T-helper 2 cell treated with Interferon-gamma antibody and Interleukin-4, amounts not matched to agents 100 ng/mL and 5 ng/mL, for 36 hours (primary cell): ENCODE measurements around the gene PDE4D. TPM values are rescaled to one million over a fixed set of nuclear protein-coding genes. Genes with fewer than 3 reads are reported as not detected.

Experiments
- intact Hi-C: fragments of 100-400 bp; cut with micrococcal nuclease; formaldehyde crosslinking; loops from one replicate; pipeline ENCODE4 v1.15.1; 2023
- total RNA-seq: library from RNA; stranded (reverse); gene quantifications from 2 replicates; pipeline ENCODE4 v1.2.3, GENCODE V29; 2022

PDE4D gene
- total RNA-seq, 1 donor from 2014 or later: 60.2 TPM

- intact Hi-C loops: no loop called here
These were observed 53.3 kb downstream of the PDE4D start for GRCh38 chr5:59840200-59840601.

- intact Hi-C loops: no loop called here
These were observed 54.5 kb downstream of the PDE4D start for GRCh38 chr5:59838989-59839388.

- intact Hi-C loops: no loop called here
These were observed 55.5 kb downstream of the PDE4D start for GRCh38 chr5:59838067-59838466.

- intact Hi-C loops: no loop called here
These were observed 56.5 kb downstream of the PDE4D start for GRCh38 chr5:59837071-59837470.

- intact Hi-C loops: no loop called here
These were observed 57.7 kb downstream of the PDE4D start for GRCh38 chr5:59835800-59836199.

GRCh38 chr5:59833448-59833847 lies 60.1 kb downstream of the PDE4D start:
- intact Hi-C loops: no loop called here

GRCh38 chr5:59832577-59833301 lies 60.8 kb downstream of the PDE4D start:
- intact Hi-C loops: no loop called here

GRCh38 chr5:59831326-59832010 lies 62.1 kb downstream of the PDE4D start:
- intact Hi-C loops: no loop called here

- intact Hi-C loops: no loop called here
These were observed 62.9 kb downstream of the PDE4D start for GRCh38 chr5:59830536-59831200.

- intact Hi-C loops: no loop called here
These were observed 63.6 kb downstream of the PDE4D start for GRCh38 chr5:59829922-59830321.

GRCh38 chr5:59829386-59829785 lies 64.1 kb downstream of the PDE4D start:
- intact Hi-C loops: no loop called here

- intact Hi-C loops: no loop called here
These were observed 64.9 kb downstream of the PDE4D start for GRCh38 chr5:59828623-59829022.

GRCh38 chr5:59826996-59827395 lies 66.5 kb downstream of the PDE4D start:
- intact Hi-C loops: no loop called here

- intact Hi-C loops: no loop called here
These were observed 70.1 kb downstream of the PDE4D start for GRCh38 chr5:59823420-59823819.

GRCh38 chr5:59819806-59820205 lies 73.7 kb downstream of the PDE4D start:
- intact Hi-C loops: loop anchor here (10.0 kb wide), 2 partner anchors 345 to 1145 kb away; no protein-coding TSS in a partner anchor

- intact Hi-C loops: loop anchor here (10.0 kb wide), 2 partner anchors 347 to 1147 kb away; no protein-coding TSS in a partner anchor
These were observed 76.0 kb downstream of the PDE4D start for GRCh38 chr5:59817536-59817935.

- intact Hi-C loops: loop anchor here (10.0 kb wide), 2 partner anchors 348 to 1148 kb away; no protein-coding TSS in a partner anchor
These were observed 76.7 kb downstream of the PDE4D start for GRCh38 chr5:59816654-59817300.

- intact Hi-C loops: loop anchor here (1.0 to 10.0 kb wide), 4 partner anchors 350 to 1150 kb away; no protein-coding TSS in a partner anchor
These were observed 79.0 kb downstream of the PDE4D start for GRCh38 chr5:59814537-59814872.

- intact Hi-C loops: loop anchor here (1.0 to 10.0 kb wide), 4 partner anchors 351 to 1151 kb away; no protein-coding TSS in a partner anchor
These were observed 79.6 kb downstream of the PDE4D start for GRCh38 chr5:59813761-59814536.

GRCh38 chr5:59810041-59810440 lies 83.5 kb downstream of the PDE4D start:
- intact Hi-C loops: loop anchor here (1.0 to 10.0 kb wide), 4 partner anchors 355 to 1155 kb away; no protein-coding TSS in a partner anchor

GRCh38 chr5:59807806-59808205 lies 85.7 kb downstream of the PDE4D start:
- intact Hi-C loops: no loop called here
